Measurements from ENCODE around the gene NKIRAS1.
"Not testable (repeated sequence)": the region's sequence is repeated elsewhere in the genome, so short reads cannot be mapped to it uniquely, and the experiment has no call there.

Gene NKIRAS1

DNA sequence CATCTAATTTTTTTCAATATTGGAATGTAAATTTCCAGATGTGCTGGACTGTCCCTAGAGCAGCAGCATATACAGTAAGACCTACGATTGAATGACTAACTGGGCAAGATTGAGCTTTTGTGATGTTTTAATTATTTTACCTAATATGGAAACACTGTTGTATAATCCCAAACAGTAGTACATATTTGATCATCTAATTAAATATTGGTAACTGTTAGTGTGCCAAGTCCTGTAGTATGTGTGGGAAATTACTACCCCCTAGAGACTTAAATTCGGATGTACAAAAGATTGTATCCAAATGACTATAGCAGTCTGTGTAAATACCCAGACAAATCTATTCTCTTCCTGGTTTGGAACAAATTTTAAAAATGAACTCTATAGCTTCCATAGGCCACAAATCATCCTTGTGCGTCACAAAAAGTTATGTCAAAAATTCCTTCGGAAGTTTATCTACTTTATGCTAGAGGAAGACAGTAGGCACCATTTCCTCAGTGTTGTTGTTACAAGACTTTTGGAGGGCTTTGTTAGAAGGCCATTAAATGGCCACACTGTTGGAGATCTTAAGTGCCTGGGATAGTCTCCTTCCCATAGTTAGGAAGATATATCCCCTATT is 41.6 kb downstream of the NKIRAS1 start:
- ATAC-seq (no peak), DNase-seq (no peak)
- Mint-ChIP-seq H3K27ac (no peak overlapping the region), H3K4me1 (peaks cover 6% of the 10 kb centered on the region), H3K9me3 (no peaks in the 10 kb centered on the region), H3K27me3 (no peaks in the 10 kb centered on the region), H3K36me3 (ENCODE audit: low read depth) (peaks cover 8% of the 10 kb centered on the region), H3K4me3 (no peak overlapping the region)

DNA sequence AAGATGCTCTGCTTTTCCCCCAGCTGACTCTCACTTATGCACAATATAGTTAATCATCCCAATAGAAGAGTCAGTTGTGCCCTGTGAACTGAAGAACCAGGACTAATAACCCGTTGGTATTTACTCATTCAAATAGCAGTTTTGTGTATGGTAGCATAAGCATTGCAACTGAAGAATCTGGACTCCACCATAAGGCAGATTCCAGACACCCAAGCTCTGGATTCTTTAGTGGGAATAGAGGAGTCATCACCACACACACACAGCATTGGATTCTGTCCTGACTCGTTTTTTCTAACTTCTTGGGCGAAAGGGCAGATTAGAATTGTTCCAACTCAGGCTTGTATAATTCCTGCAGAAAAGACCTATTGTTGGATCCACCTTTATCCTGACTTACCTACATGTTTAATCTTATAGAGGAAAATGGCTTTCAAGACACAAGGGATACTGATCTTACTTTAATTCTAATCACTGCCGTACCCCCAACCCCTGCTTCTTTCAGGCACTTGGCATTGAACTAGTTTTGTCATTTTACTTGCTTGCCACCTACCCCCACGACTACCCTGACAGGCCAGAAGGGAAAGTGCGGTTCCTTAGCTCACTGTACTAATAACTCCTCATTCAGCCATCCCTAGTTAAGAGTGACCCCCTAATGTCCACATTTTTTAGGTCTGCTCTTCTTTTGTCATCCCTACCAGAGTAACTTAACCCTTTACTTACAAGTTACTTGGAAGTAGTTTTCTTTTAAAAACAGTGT is 42.3 kb downstream of the NKIRAS1 start:
- ATAC-seq = no peak
- Mint-ChIP-seq H3K27me3 (no peaks in the 10 kb centered on the region), H3K9me3 (no peaks in the 10 kb centered on the region), H3K4me1 (peaks cover 8% of the 10 kb centered on the region), H3K36me3 (ENCODE audit: low read depth) (peaks cover 8% of the 10 kb centered on the region), H3K4me3 (no peak overlapping the region), H3K27ac (no peak overlapping the region)
- DNase-seq = no peak

DNA sequence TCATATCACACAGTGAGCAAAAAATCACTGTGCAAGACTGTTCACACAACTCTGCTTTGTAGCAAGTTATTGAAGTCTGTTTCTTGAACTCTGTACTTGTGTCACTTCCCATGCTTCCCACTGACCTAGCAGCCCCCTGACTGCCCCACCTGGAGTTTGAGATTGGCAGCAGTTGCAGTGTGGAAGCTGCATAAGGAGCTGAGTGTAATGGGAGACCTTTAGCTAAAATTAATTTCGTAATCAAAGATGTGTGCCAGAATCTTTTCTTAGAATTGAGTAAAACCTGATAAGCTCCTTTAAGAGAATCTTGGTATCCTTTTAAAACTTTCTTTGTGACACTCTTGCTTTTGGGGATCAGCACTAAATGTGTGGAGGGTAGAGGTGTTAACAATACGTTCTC is 42.8 kb downstream of the NKIRAS1 start:
- H3K4me1 Mint-ChIP-seq = peaks cover 5% of the 10 kb centered on the region
- DNase-seq = no peak
- H3K27me3 Mint-ChIP-seq = no peaks in the 10 kb centered on the region
- no peaks in the 10 kb centered on the region for H3K9me3 Mint-ChIP-seq
- no peak overlapping the region for H3K4me3 Mint-ChIP-seq
- no peak for ATAC-seq
- peaks cover 6% of the 10 kb centered on the region for H3K36me3 Mint-ChIP-seq (ENCODE audit: low read depth)
- H3K27ac Mint-ChIP-seq = no peak overlapping the region

DNA sequence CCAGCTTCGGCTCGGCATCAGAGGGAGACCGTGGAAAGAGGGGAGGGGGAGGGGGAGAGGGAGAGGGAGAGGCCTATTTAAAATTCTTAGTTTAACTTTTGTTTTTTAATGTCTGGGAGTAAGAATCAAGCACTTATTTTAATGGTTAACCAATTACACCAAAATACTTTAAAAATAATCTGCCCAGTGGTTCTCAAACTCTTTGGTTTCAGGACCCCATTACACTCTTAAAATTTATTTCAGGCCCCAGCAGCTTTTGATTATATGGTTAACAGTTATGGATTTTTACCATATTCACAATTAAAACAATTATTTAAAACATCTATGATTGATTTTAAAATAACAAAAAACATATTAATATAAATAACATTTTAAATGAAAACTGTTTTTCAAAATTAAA is 44.5 kb downstream of the NKIRAS1 start:
- Mint-ChIP-seq H3K4me1 (peaks cover 7% of the 10 kb centered on the region), H3K36me3 (ENCODE audit: low read depth) (no peaks in the 10 kb centered on the region), H3K27ac (no peak overlapping the region), H3K27me3 (no peaks in the 10 kb centered on the region), H3K4me3 (no peak overlapping the region), H3K9me3 (no peaks in the 10 kb centered on the region)
- DNase-seq (no peak), ATAC-seq (no peak)

DNA sequence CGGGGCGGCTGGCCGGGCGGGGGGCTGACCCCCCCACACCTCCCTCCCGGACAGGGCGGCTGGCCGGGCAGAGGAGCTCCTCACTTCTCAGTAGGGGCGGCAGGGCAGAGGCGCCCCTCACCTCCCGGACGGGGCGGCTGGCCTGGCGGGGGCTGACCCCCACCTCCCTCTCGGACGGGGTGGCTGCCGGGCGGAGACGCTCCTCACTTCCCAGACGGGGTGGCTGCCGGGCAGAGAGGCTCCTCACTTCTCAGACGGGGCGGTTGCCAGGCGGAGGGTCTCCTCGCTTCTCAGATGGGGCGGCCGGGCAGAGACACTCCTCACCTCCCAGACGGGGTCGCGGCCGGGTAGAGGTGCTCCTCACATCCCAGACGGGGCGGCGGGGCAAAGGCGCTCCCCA is 45.4 kb downstream of the NKIRAS1 start:
- H3K4me3 Mint-ChIP-seq; H3K36me3 Mint-ChIP-seq (ENCODE audit: low read depth); H3K27me3 Mint-ChIP-seq; DNase-seq; ATAC-seq; H3K9me3 Mint-ChIP-seq; H3K4me1 Mint-ChIP-seq; H3K27ac Mint-ChIP-seq: not testable (repeated sequence)

DNA sequence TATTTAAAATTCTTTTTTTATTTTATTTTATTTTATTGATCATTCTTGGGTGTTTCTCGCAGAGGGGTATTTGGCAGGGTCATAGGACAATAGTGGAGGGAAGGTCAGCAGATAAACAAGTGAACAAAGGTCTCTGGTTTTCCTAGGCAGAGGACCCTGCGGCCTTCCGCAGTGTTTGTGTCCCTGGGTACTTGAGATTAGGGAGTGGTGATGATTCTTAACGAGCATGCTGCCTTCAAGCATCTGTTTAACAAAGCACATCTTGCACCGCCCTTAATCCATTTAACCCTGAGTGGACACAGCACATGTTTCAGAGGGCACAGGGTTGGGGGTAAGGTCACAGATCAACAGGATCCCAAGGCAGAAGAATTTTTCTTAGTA is 46.1 kb downstream of the NKIRAS1 start:
- H3K36me3 Mint-ChIP-seq (ENCODE audit: low read depth); ATAC-seq; H3K4me3 Mint-ChIP-seq; H3K27me3 Mint-ChIP-seq; H3K9me3 Mint-ChIP-seq; DNase-seq; H3K4me1 Mint-ChIP-seq; H3K27ac Mint-ChIP-seq: not testable (repeated sequence)

DNA sequence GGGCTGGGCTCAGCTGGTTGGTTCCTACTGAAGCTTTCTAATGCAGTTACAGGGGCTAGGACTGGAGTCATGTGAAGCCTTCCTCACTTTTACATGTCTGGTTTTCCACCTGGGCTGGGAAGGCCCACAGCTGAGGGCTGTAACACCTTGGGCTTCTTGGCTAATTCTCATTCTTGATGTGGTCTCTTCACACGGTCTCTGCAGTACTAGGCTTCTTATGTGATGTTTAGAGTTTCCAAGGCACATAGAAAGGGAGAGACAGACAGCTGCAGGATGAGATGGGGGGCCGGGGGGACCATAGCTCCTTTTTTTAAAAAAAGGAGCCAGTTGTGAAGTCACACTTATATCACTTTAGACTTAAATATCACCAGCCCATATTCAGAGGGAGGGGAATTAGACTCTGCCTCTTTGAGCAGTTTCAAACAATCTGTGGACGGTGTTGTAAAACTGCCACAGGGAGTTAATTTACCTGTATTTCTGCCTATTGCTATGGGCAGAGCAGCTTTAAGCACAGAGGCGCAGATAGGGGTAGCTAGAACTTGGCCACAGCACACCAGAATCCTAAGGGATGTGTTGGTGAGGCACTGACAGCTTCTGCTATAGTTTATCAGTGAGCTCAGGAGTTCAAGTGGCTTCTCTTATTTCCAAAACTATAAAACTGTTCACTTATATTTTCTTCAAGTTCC is 46.7 kb downstream of the NKIRAS1 start:
- H3K27ac Mint-ChIP-seq = no peak overlapping the region
- no peaks in the 10 kb centered on the region for H3K27me3 Mint-ChIP-seq
- DNase-seq (no peak), ATAC-seq (no peak)
- H3K9me3 Mint-ChIP-seq = no peaks in the 10 kb centered on the region
- no peak overlapping the region for H3K4me3 Mint-ChIP-seq
- no peaks in the 10 kb centered on the region for H3K36me3 Mint-ChIP-seq (ENCODE audit: low read depth)
- peaks cover 10% of the 10 kb centered on the region for H3K4me1 Mint-ChIP-seq

DNA sequence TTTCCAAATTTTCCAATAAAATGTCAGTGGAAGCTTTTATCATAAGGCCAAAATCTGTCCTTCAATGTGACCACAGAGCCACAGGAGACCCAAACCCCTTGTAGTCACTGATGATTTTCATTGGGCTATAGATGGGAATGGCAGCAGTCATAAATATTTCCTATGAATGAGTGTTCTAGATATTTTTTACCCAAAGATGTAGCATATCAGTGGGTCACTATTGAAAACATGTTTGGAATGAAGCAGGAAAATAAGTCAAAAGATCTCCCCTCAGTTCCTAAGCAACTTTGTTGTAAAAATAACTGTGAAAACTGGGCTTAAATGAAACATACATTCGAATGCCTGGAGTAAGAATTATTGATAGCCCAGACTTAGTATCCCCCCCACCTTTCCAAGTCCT is 49.0 kb downstream of the NKIRAS1 start:
- Mint-ChIP-seq H3K4me1 (peaks cover 10% of the 10 kb centered on the region), H3K36me3 (ENCODE audit: low read depth) (peaks cover 2% of the 10 kb centered on the region), H3K27ac (no peak overlapping the region), H3K27me3 (no peaks in the 10 kb centered on the region), H3K9me3 (no peaks in the 10 kb centered on the region), H3K4me3 (no peak overlapping the region)
- DNase-seq (no peak), ATAC-seq (no peak)

DNA sequence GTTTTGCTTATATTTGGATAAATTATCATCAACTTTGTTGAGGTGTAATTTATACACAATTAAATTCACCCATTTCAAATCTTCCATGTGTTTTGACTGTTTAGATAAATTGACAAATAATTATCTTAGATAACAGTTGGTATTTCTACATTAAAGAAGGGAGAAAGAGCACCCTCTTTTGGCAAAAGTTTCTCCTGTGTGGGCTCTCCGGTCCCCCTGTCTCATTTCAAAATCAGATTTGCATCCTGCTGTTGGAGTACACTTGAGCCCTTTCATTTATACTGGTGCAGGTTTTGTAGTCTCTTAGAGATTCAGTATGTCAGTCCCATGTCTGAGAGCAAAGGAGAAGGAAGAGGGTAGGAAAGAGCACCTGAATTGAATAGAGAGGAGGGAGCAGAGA is 49.4 kb downstream of the NKIRAS1 start:
- ATAC-seq (no peak), DNase-seq (no peak)
- Mint-ChIP-seq H3K9me3 (no peaks in the 10 kb centered on the region), H3K4me3 (no peak overlapping the region), H3K27me3 (no peaks in the 10 kb centered on the region), H3K4me1 (peaks cover 10% of the 10 kb centered on the region), H3K27ac (no peak overlapping the region), H3K36me3 (ENCODE audit: low read depth) (peaks cover 2% of the 10 kb centered on the region)

DNA sequence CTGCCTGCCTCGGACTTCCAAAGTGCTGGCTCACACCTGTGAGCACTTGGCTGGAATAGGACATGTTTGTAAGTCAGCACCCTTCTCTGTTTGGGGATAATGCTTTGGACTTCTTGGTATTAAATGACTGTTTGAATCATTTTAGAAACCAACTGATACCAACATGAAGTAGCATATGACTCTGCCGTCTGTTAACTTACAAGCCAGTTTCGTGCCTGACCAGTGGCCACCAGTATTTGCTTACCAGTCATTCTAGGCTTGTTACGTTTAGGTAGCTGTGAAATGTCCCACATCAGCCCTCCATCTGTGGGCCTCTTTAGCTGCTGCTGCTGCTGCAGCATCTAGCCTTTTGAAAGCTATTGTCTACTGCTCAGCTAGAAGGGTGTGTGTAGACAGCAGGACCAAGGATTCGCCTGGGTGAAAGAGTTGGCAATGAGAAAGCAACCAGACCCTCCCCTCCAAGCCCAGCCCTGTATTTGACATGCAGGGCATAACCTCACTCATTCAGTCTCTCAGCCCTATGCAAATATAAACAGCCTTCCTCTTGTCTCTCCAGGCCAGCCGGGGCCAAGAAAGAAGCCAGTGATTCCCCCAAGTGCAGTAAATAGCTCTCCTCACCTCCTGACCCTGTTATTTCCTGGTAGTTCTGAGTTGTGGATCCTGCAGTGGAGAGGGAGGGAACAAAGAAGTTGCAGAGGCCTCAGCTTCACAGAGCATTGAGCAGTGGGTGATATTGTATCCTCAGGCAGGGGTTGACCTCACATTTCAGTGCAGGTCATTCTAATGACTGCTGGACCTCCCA is 51.0 kb downstream of the NKIRAS1 start:
- H3K9me3 Mint-ChIP-seq = no peaks in the 10 kb centered on the region
- H3K27me3 Mint-ChIP-seq = no peaks in the 10 kb centered on the region
- DNase-seq (no peak), ATAC-seq (no peak)
- no peak overlapping the region for H3K4me3 Mint-ChIP-seq
- H3K27ac Mint-ChIP-seq = no peak overlapping the region
- peaks cover 10% of the 10 kb centered on the region for H3K4me1 Mint-ChIP-seq
- H3K36me3 Mint-ChIP-seq (ENCODE audit: low read depth) = peaks cover 3% of the 10 kb centered on the region

DNA sequence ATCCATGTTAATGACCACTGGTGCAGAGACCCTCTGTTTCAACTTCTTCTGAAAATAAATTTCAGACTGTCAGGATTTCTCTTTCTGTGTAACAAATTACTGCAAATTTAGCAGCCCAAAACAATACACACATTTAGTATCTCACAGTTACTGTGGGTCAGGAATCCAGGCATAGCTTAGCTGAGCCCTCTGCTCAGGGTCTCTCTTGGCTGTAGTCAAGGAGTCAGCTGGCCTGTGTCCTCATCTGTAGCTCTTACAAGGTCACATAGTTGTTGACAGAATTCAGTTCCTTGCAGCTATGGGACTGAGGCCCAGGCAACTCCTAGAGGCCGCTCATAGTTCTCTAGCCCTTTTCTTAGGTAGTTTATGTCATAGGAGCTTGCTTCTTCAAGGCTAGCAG is 51.9 kb downstream of the NKIRAS1 start:
- H3K4me3 Mint-ChIP-seq = no peak overlapping the region
- H3K9me3 Mint-ChIP-seq = no peaks in the 10 kb centered on the region
- H3K27me3 Mint-ChIP-seq = no peaks in the 10 kb centered on the region
- peaks cover 16% of the 10 kb centered on the region for H3K4me1 Mint-ChIP-seq
- peaks cover 3% of the 10 kb centered on the region for H3K36me3 Mint-ChIP-seq (ENCODE audit: low read depth)
- no peak for ATAC-seq
- no peak for DNase-seq
- H3K27ac Mint-ChIP-seq = no peak overlapping the region

DNA sequence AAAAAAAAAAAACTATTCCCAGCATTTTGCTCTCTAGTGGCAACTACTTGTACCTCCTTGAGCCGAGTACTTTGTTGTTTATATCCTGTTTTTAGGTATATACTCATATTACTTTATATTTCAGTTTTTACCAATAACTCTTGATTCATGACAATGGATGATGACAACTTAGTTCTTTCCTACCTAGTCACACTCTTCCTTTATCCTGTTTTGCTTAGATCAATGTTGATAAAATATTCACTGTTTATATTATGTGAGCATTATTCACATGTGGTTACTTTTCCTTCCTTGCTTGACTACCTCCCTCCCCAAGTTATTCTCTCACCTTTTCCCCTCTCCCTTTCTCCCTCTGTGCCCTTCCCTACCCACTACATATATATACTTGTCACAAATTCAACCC is 53.7 kb downstream of the NKIRAS1 start:
- no peak overlapping the region for H3K4me3 Mint-ChIP-seq
- H3K4me1 Mint-ChIP-seq = peaks cover 27% of the 10 kb centered on the region
- no peaks in the 10 kb centered on the region for H3K9me3 Mint-ChIP-seq

DNA sequence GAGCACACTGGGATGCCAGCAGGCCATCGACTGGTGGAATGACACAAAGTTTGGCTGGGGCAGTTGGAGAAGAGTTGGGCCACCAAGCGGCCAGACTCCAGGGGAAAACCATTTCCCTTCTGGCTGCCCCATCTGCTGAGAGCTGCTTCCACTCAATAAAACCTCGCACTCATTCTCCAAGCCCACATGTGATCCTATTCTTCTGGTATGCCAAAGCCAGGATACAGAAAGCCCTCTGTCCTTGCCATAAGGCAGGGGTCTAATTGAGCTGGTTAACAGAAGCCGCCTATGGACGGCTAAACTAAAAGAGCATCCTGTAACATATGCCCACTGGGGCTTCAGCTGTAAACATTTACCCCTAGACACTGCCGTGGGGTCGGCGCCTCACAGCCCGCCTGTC is 55.1 kb downstream of the NKIRAS1 start:
- H3K27ac Mint-ChIP-seq = no peak overlapping the region
- H3K4me1 Mint-ChIP-seq = peaks cover 38% of the 10 kb centered on the region
- peaks cover 3% of the 10 kb centered on the region for H3K36me3 Mint-ChIP-seq (ENCODE audit: low read depth)
- DNase-seq (no peak), ATAC-seq (no peak)
- H3K4me3 Mint-ChIP-seq = no peak overlapping the region
- no peaks in the 10 kb centered on the region for H3K9me3 Mint-ChIP-seq
- no peaks in the 10 kb centered on the region for H3K27me3 Mint-ChIP-seq

More for the DNA sequence above, 53.7 kb downstream of the NKIRAS1 start:
- Mint-ChIP-seq H3K27ac (no peak overlapping the region), H3K27me3 (no peaks in the 10 kb centered on the region), H3K36me3 (ENCODE audit: low read depth) (peaks cover 3% of the 10 kb centered on the region)
- DNase-seq (no peak), ATAC-seq (no peak)

DNA sequence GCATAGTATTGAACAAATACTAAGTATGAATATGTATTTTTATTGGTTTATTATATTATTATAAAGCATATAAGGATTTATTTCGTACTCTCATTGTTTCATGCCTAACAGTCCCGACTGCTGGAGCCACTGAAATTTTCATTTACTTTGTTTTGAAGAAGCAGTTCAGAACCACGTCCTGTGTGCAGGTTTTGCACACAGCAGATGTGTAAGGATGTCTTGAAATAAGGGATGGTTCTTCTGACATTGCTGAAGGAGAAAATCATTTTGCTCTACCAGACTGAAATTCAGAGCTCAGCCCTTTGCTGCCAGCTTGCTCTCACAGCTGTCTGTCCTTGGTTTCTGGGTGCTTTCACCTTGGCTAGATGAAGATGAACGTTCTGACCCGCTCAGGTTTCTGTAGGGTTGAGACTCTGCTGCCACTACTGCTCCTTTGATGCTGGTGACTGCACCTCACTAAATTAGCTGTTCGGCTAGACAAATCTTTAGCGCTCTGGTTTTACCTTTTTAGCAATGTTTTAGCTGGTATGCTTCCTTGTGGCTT is 56.9 kb downstream of the NKIRAS1 start:
- Mint-ChIP-seq H3K4me3 (no peak overlapping the region), H3K4me1 (peaks cover 43% of the 10 kb centered on the region), H3K27me3 (no peaks in the 10 kb centered on the region), H3K9me3 (no peaks in the 10 kb centered on the region), H3K27ac (no peak overlapping the region), H3K36me3 (ENCODE audit: low read depth) (peaks cover 3% of the 10 kb centered on the region)
- DNase-seq (no peak), ATAC-seq (no peak)

Data from activated naive CD8-positive, alpha-beta T cell treated with anti-CD3 and anti-CD28 coated beads, Interleukin-2, amount 50 U/mL, for 24 hours (primary cell).